HFF-Myc (cell line): ENCODE results near the gene LRRC56.

Experiments
- DNase-seq: peaks from one replicate; pipeline ENCODE4 v3.0.0-alpha.2; 2011; ENCODE audit warnings: low read depth; ENCODE audit errors: extremely low read depth
- H3K4me3 ChIP-seq: replicated peaks from 2 replicates; pipeline ENCODE4 v1.5.1; 2011; ENCODE audit warnings: low read depth, mild to moderate bottlenecking, control low read depth, low read length
- TF ChIP-seq, protein P1 (sequence below): IDR thresholded peaks from 2 replicates; pipeline ENCODE4 v1.5.1; 2012; ENCODE audit warnings: mild to moderate bottlenecking, low read depth, low read length, control low read depth; ENCODE audit errors: missing control alignments

LRRC56 gene

DNA sequence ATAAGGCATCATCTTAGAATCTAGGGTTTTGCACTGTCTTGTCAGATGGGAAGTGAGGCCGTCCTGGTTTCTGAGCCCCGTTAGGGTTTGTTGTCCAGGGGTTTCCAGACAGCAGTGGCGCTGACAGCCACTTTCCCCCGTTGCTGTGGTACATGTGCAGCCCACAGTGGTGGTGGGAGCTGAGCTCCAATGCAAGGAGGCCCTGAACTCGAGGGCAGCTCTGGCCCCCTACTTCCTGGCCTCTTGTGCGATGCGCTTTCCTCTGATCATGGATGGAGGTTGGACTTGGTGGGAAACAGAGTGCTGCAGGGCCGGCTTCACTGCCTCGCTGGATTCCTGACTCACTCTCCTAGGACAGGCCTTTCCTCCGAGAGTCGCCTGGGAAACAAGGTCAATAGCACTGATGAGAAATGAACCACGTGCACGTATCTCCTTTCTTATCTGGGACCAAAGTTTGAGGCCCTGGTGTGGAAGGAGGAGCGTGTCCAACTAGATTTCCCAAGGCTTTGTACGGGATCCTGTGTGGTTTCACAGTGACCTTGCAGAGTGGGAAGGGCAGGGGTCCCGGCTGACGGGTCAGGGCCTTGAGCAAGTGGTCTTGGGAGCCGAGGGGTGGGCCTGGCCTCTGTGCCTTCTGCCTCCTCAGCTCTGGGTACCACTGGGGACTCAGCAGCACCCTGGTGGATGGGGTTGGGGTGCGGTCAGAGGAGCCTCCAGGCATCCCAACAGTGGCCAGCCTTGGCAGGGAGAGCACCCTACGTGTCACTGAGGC lies 42.7 kb downstream of the LRRC56 start:
- DNase-seq: no peak
- TF ChIP-seq, protein P1, sequence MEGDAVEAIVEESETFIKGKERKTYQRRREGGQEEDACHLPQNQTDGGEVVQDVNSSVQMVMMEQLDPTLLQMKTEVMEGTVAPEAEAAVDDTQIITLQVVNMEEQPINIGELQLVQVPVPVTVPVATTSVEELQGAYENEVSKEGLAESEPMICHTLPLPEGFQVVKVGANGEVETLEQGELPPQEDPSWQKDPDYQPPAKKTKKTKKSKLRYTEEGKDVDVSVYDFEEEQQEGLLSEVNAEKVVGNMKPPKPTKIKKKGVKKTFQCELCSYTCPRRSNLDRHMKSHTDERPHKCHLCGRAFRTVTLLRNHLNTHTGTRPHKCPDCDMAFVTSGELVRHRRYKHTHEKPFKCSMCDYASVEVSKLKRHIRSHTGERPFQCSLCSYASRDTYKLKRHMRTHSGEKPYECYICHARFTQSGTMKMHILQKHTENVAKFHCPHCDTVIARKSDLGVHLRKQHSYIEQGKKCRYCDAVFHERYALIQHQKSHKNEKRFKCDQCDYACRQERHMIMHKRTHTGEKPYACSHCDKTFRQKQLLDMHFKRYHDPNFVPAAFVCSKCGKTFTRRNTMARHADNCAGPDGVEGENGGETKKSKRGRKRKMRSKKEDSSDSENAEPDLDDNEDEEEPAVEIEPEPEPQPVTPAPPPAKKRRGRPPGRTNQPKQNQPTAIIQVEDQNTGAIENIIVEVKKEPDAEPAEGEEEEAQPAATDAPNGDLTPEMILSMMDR: no peak

DNA sequence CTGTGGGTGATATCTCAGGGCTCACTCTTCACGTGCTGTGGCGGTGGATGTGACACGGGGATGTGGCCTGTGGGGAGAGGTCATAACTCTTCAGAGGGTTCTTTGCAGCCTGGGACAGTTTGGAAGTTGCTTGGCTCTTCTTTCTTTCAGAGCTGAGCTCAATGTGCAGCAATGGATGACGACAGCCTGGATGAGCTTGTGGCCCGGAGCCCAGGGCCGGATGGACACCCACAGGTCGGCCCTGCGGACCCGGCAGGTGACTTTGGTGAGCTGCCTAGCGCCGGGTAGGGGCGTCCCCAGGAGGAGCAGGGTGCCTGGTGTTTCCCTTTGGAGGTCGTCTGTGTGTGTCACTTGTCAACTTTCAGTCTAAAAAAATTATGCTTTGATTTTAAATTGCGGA lies 44.0 kb downstream of the LRRC56 start:
- H3K4me3 ChIP-seq: no peak overlapping the region
- DNase-seq: no peak
- TF ChIP-seq, protein P1: no peak

More for the DNA sequence above, 42.7 kb downstream of the LRRC56 start:
- H3K4me3 ChIP-seq: no peak overlapping the region

DNA sequence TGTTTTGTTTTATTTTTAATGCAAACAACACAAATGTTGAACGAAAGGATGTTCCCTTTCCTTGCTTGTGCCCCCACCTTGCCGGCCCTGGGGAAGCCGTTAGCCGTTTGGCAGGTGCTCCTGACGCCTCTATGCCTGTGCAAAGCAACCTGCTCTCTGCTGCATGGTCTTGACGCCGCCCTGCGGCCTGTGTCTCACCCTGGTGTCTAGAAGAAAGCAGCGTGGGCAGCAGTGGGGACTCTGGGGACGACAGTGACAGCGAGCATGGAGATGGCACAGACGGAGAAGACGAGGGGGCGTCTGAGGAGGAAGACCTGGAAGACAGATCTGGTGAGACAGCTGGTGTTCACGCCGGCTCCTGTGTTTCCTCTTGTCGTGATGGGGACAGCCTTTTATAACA lies 44.4 kb downstream of the LRRC56 start:
- TF ChIP-seq, protein P1: no peak
- no peak overlapping the region for H3K4me3 ChIP-seq
- DNase-seq: no peak

DNA sequence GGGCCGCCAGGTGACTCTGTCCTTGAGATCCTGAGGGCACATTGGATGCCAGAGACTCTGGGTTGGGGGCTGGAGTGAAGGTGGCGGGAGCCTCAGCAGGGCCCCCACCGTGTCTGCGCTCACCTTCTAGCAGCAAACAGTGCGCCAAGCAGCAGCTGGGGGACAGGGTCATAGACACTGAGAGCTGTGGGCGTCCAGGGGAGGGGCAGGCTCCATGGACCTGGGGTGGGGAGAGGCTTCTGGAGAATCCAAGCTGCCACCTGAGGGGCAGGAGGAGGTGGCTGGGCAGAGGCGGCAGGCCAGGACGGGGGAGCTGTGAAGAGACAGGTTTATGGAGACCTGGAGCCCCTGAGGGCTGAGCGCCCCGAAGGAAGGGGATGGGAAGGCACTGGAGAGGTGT lies 47.0 kb downstream of the LRRC56 start:
- no peak for DNase-seq
- no peak overlapping the region for H3K4me3 ChIP-seq
- TF ChIP-seq, protein P1: no peak

DNA sequence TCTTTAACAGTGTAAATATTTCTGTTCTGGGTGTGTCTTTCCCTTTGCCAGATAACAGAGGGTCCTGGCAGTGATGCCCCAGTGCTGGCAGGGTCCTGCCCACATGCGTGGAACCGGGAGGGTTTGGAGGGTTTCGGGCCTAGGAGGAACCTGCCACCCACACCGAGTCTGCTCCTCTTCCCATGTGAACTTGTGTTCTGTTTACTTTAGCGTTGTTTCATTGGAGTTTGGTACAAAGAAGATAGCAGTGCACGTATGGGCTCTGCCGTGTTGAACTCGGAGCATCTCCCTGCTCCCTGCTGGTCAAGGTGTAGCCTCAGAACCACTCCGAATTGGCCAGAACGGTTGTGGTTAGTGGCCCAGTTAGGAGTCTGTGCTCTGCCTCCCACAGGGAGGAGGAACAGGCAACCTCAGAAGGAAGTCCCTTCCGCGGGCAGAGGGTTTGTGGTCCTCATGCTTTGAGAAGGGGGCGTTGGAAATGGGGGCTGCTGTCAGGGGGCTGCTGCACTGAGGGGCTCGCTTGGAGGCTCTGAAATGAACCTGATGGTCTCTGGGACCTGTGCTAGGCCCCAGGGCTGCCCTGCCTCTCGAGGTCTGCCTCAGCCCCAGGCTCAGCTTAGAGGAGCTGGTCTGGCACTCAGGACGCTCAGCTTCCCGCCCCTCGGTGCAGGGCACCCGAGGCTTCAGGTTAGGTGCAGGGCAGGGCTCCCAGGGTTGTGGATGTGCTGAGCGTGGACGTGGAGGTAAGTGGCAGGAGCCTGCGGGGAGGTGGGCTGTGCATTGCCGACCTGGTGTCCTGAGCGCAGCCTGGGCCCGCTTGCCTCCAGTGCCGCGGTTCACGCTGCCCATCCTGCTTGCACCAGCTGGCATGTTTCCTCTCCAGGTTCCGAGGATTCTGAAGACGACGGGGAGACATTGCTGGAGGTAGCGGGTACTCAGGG lies 49.3 kb downstream of the LRRC56 start:
- TF ChIP-seq, protein P1: no peak
- DNase-seq: no peak
- no peak overlapping the region for H3K4me3 ChIP-seq

DNA sequence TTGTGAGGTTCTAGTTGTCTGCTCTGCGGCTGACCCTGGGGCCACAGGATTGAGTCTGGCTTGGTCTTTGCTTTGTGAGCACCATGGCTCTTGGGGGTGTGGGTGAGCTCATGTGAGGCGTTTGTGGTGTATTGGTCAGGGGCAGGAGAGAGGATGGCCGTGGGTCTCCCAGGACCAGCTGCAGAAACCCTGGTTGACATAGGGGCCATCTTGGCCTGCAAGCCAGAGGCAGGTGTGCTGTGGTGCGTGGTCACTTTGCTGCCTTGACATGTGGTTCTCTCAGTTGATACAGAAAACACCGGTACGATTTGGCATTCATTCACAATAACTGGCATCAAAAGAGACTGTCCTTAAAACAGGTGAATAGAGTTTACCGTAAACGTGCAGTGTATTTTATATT lies 50.2 kb downstream of the LRRC56 start:
- no peak overlapping the region for H3K4me3 ChIP-seq
- DNase-seq: no peak
- TF ChIP-seq, protein P1: no peak
